GM12865 (cell line): ENCODE measurements around the gene DOCK1.

Experiments
- DNase-seq: peaks from one replicate; pipeline ENCODE4 v3.0.0; 2010; ENCODE audit warnings: low read depth
- H3K4me3 ChIP-seq: 2 replicates; pipeline ENCODE4 v1.5.1; 2011; ENCODE audit warnings: mild to moderate bottlenecking, low read depth, low read length, control low read depth
- CTCF ChIP-seq: IDR thresholded peaks from 2 replicates; pipeline ENCODE4 v1.5.1; 2011; ENCODE audit warnings: low read length, control low read depth, low read depth, inconsistent platforms; ENCODE audit not compliant: insufficient read depth; ENCODE audit errors: missing control alignments

Gene DOCK1

GRCh38 chr10:127079392-127079791, 174.2 kb downstream of the DOCK1 start:
- TF ChIP-seq CTCF: no peak
- no peak for DNase-seq
- no peak overlapping the region for H3K4me3 ChIP-seq

- TF ChIP-seq CTCF: no peak
- DNase-seq: no peak
- no peak overlapping the region for H3K4me3 ChIP-seq
These were observed 175.1 kb downstream of the DOCK1 start for GRCh38 chr10:127080317-127080716.

GRCh38 chr10:127081851-127082345, 176.7 kb downstream of the DOCK1 start:
- TF ChIP-seq CTCF: no peak
- no peak overlapping the region for H3K4me3 ChIP-seq
- DNase-seq: no peak

GRCh38 chr10:127082651-127083050, 177.4 kb downstream of the DOCK1 start:
- no peak for TF ChIP-seq CTCF
- no peak overlapping the region for H3K4me3 ChIP-seq
- no peak for DNase-seq

- no peak for TF ChIP-seq CTCF
- DNase-seq: no peak
These were observed 180.7 kb downstream of the DOCK1 start for GRCh38 chr10:127085957-127086356.

GRCh38 chr10:127088908-127089307, 183.7 kb downstream of the DOCK1 start:
- TF ChIP-seq CTCF: no peak
- DNase-seq: no peak
- H3K4me3 ChIP-seq: no peak overlapping the region

More at GRCh38 chr10:127085957-127086356, 180.7 kb downstream of the DOCK1 start:
- no peak overlapping the region for H3K4me3 ChIP-seq

GRCh38 chr10:127089446-127089845, 184.2 kb downstream of the DOCK1 start:
- no peak for TF ChIP-seq CTCF
- H3K4me3 ChIP-seq: no peak overlapping the region
- no peak for DNase-seq
